SIG-M5 (cell line): ENCODE measurements around the gene PCDHGA11.
"Not testable (repeated sequence)": the region's sequence is repeated elsewhere in the genome, so short reads cannot be mapped to it uniquely, and the experiment has no call there.

Experiments used
- DNase-seq: peaks from one replicate; lab custom pipeline; 2025; lab: John Stamatoyannopoulos, UW

Gene PCDHGA11

DNA sequence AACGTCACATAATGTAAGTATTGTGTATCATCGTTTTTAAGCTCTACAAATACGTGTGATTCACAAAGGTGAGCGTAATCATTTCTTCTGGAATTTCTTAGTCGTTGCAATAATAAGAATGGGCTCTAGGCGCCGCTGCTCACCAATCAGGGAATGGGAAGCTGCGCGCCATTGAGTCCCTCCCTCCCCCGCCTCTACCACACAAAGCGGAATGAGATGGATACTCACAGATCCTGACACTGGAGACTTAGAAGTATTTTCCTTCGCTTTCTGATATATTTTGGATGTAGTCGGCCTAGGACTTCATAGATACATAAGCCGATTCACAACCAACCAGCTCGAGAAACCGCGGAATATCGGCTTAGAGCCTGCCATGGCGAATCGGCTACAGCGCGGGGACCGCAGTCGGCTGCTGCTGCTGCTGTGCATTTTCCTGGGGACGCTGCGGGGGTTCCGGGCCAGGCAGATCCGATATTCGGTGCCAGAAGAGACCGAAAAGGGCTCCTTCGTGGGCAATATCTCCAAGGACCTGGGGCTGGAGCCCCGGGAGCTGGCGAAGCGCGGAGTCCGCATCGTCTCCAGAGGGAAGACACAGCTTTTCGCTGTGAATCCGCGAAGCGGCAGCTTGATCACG is at the start of gene PCDHGA11:
Gene PCDHGA11, plus strand, starts transcription at position 197 of the 634 bp plus-strand sequence. Its CDS starts 177 bp downstream, at position 374.
- DNase-seq = no peak

- DNase-seq = no peak
These were observed 49.0 kb upstream of the PCDHGA11 start for GRCh38 chr5:141371572-141372475.

DNA sequence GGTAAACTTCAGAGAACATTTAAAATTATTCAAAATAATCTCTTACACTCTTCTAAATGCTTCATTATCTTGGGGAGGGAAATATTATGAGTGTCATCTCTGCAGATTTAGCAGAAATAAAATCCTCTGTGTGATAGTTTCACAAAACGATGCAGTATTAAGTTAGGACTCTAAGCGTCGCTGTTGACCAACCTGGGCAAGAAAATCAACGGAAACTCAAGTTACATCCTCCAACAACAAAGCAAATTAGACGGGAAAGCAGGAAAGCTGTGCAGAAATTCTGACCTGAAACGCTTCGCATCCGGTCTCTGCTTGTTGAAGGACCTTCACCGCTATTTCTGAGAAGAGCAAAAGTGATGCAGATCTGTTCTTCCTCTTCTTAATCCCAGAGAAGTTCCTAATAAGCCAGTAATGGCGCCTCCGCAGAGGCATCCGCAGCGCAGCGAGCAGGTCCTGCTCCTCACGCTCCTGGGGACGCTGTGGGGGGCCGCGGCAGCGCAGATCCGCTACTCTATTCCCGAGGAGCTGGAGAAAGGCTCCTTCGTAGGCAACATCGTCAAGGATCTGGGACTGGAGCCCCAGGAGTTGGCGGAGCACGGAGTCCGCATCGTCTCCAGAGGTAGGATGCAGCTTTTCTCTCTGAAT is 47.1 kb upstream of the PCDHGA11 start, which contains the start of gene PCDHGA6:
Gene PCDHGA6, plus strand, starts transcription at position 219 of the 645 bp plus-strand sequence. Its CDS starts 193 bp downstream, at position 412.
- DNase-seq = no peak

GRCh38 chr5:141374627-141375026 is 46.2 kb upstream of the PCDHGA11 start:
- DNase-seq = no peak

DNA sequence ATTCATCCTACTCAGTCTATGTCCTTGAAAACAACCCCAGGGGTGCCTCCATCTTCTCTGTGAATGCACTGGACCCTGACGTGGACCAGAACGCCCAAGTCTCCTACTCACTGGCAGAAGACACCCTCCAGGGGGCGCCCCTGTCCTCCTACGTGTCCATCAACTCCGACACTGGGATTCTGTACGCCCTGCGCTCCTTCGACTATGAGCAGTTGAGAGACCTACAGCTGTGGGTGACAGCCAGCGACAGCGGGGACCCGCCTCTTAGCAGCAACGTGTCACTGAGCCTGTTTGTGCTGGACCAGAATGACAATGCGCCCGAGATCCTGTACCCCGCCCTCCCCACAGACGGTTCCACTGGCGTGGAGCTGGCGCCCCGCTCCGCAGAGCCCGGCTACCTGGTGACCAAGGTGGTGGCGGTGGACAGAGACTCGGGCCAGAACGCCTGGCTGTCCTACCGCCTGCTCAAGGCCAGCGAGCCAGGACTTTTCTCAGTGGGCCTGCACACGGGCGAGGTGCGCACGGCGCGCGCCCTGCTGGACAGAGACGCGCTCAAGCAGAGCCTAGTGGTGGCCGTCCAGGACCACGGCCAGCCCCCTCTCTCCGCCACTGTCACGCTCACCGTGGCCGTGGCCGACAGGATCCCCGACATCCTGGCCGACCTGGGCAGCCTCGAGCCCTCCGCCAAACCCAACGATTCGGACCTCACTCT is 45.3 kb upstream of the PCDHGA11 start:
- not testable (repeated sequence) for DNase-seq

GRCh38 chr5:141382469-141383294 is 38.2 kb upstream of the PCDHGA11 start, which contains the start of gene PCDHGA7:
Gene PCDHGA7, plus strand, starts transcription at chr5:141382742. Its CDS starts 158 bp downstream, at chr5:141382900.
- DNase-seq = no peak

DNA sequence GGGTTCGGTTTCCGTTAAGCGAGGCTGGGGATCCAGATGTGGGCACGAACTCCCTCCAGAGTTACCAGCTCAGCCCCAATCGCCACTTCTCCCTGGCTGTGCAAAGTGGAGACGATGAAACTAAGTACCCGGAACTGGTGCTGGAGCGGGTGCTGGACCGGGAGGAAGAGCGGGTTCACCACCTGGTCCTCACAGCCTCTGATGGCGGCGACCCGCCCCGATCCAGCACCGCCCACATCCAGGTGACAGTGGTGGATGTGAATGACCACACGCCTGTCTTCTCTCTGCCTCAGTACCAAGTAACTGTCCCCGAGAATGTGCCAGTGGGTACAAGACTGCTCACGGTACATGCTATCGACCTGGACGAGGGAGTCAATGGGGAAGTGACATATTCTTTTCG is 37.5 kb upstream of the PCDHGA11 start:
- no peak for DNase-seq

DNA sequence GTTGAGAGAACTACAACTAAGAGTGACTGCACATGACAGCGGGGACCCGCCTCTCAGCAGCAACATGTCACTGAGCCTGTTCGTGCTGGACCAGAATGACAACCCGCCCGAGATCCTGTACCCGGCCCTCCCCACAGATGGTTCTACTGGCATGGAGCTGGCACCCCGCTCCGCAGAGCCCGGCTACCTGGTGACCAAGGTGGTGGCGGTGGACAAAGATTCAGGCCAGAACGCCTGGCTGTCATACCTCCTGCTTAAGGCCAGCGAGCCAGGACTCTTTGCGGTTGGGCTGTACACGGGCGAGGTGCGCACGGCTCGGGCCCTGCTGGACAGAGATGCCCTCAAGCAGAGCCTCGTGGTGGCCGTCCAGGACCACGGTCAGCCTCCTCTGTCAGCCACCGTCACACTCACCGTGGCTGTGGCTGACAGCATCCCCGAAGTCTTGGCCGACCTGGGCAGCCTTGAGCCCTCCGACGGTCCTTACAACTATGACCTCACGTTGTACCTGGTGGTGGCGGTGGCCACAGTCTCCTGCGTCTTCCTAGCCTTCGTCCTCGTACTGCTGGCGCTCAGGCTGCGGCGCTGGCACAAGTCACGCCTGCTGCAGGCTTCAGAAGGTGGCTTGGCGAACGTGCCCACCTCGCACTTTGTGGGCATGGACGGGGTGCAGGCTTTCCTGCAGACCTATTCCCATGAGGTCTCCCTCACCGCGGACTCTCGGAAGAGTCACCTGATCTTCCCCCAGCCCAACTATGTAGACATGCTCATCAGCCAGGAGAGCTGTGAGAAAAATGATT is 36.2 kb upstream of the PCDHGA11 start:
- no peak for DNase-seq

- DNase-seq = not testable (repeated sequence)
These were observed 33.1 kb upstream of the PCDHGA11 start, which contains the start of gene PCDHGB4 for GRCh38 chr5:141387557-141388311. Gene PCDHGB4, plus strand, starts transcription at chr5:141387698. Its CDS starts 187 bp downstream, at chr5:141387885.

DNA sequence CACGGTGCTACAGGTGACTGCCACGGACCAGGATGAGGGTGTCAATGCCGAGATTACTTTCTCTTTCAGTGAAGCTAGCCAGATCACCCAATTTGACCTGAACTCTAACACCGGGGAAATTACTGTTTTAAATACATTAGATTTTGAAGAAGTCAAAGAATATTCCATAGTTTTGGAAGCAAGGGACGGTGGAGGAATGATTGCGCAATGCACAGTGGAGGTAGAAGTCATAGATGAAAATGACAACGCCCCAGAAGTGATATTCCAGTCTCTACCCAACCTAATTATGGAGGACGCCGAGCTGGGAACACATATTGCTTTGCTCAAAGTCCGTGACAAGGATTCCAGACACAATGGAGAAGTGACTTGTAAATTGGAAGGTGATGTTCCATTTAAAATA is 32.2 kb upstream of the PCDHGA11 start:
- DNase-seq = no peak

DNA sequence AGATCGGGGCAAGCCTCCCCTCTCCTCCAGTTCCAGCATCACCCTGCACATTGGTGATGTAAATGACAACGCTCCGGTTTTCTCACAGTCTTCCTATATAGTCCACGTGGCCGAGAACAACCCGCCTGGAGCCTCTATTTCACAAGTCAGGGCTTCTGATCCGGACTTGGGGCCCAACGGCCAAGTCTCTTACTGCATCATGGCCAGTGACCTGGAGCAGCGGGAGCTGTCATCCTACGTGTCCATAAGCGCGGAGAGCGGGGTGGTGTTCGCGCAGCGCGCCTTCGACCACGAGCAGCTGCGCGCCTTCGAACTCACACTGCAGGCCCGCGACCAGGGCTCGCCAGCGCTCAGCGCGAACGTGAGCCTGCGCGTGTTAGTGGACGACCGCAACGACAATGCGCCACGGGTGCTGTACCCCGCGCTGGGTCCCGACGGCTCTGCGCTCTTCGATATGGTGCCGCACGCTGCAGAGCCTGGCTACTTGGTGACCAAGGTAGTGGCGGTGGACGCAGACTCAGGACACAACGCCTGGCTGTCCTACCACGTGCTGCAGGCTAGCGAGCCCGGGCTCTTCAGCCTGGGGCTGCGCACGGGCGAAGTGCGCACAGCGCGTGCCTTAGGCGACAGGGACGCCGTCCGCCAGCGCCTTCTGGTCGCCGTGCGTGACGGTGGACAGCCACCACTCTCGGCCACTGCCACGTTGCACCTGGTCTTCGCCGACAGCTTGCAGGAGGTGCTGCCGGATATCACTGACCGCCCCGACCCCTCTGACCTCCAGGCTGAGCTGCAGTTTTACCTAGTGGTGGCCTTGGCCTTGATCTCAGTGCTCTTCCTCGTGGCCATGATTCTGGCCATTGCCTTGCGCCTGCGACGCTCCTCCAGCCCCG is 31.5 kb upstream of the PCDHGA11 start:
- DNase-seq = no peak

DNA sequence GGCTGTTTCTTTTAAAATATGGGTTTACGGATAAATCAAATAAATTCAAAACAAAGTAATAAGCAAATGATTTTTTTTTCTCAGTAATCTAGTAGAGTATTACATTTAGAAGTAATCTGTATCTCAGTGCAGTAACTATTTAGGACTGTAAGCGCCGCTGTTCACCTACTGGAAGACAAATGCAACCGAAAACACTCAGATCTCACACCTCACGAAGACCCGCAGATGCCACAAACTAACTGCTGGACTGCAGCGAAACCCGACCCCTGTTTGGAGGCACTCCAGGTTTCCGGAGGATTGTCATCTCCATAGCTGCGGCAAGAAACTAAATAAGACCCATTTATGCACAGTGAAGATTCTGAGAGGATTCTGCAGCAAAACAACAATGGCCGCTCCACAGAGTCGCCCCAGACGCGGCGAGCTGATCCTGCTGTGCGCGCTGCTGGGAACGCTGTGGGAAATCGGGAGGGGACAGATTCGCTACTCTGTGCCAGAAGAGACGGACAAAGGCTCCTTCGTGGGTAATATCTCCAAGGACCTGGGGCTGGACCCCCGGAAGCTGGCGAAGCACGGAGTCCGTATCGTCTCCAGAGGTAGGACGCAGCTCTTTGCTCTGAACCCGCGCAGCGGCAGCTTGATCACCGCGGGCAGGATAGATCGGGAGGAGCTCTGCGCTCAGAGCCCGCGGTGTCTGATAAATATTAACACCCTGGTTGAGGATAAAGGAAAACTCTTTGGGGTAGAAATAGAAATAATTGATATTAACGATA is 28.2 kb upstream of the PCDHGA11 start, which contains the start of gene PCDHGA8:
Gene PCDHGA8, plus strand, starts transcription at position 205 of the 770 bp plus-strand sequence. Its CDS starts 181 bp downstream, at position 386.
- DNase-seq = no peak

DNA sequence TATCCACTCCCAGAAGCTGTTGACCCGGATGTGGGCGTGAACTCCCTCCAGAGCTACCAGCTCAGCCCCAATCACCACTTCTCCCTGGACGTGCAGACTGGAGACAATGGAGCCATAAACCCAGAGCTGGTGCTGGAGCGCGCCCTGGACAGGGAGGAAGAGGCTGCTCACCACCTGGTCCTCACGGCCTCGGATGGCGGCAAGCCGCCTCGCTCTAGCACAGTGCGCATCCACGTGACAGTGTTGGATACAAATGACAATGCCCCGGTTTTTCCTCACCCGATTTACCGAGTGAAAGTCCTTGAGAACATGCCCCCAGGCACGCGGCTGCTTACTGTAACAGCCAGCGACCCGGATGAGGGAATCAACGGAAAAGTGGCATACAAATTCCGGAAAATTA is 27.6 kb upstream of the PCDHGA11 start:
- no peak for DNase-seq

- not testable (repeated sequence) for DNase-seq
These were observed 26.3 kb upstream of the PCDHGA11 start for GRCh38 chr5:141394401-141395187.

DNA sequence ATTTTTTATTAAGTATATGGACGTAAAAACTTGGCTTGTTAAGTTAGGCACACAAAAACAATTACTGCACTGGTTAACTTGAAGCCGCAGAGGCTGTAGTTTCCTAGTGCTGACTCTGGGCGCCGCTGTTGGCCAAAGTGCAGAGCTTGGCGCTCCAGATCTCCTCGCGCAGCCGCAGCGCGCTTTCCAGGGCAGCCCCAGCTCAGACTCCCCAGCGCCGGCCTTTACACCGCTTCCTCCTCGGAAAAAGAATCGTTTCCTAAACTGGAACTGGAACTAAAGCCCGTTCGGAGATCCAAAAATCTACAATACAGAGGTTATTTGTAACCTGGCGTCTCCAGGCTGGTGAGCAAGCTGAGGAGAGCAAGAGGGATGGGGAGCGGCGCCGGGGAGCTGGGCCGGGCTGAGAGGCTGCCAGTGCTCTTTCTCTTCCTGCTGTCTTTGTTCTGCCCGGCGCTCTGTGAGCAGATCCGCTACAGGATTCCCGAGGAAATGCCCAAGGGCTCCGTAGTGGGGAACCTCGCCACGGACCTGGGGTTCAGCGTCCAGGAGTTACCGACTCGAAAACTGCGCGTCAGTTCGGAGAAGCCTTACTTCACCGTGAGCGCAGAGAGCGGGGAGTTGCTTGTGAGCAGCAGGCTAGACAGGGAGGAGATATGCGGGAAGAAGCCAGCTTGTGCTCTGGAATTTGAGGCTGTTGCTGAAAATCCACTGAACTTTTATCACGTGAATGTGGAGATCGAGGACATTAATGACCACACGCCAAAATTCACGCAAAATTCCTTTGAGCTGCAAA is 22.9 kb upstream of the PCDHGA11 start, which contains the start of gene PCDHGB5:
Gene PCDHGB5, plus strand, starts transcription at position 192 of the 796 bp plus-strand sequence. Its CDS starts 181 bp downstream, at position 373.
- not testable (repeated sequence) for DNase-seq
